ENCODE data around the gene TMC5.

TMC5 gene

GRCh38 chr16:19431636-19432340, 14.1 kb downstream of the TMC5 start:
- Histone ChIP-seq H3K27ac (ENCODE audit: low read length) (no peak overlapping the region), H3K4me1 (ENCODE audit: control insufficient read depth, insufficient read depth, low read length) (no peaks in the 10 kb centered on the region)
- WGBS (ENCODE audit: insufficient coverage, insufficient read length), result no CpG with 5 or more reads among the region's 6 CpGs

GRCh38 chr16:19432429-19432828, 14.7 kb downstream of the TMC5 start:
- Histone ChIP-seq H3K4me3 (ENCODE audit: low read length) (no peak overlapping the region), H3K27me3 (ENCODE audit: control insufficient read depth, insufficient read depth, low read length) (no peaks in the 10 kb centered on the region), H3K9me3 (ENCODE audit: control insufficient read depth, insufficient read depth, low read length) (no peaks in the 10 kb centered on the region), H3K27ac (ENCODE audit: low read length) (no peak overlapping the region), H3K36me3 (ENCODE audit: control insufficient read depth, insufficient read depth, low read length) (no peaks in the 10 kb centered on the region), H3K4me1 (ENCODE audit: control insufficient read depth, insufficient read depth, low read length) (no peaks in the 10 kb centered on the region)
- DNase-seq (ENCODE audit: low read depth, low spot score), result no peak

More at GRCh38 chr16:19431636-19432340, 14.1 kb downstream of the TMC5 start:
- H3K9me3 ChIP-seq (ENCODE audit: control insufficient read depth, insufficient read depth, low read length), result no peaks in the 10 kb centered on the region
- no peak for DNase-seq (ENCODE audit: low read depth, low spot score)
- H3K36me3 ChIP-seq (ENCODE audit: control insufficient read depth, insufficient read depth, low read length), result no peaks in the 10 kb centered on the region
- H3K4me3 ChIP-seq (ENCODE audit: low read length), result no peak overlapping the region
- no peaks in the 10 kb centered on the region for H3K27me3 ChIP-seq (ENCODE audit: control insufficient read depth, insufficient read depth, low read length)

- no peaks in the 10 kb centered on the region for H3K9me3 ChIP-seq (ENCODE audit: control insufficient read depth, insufficient read depth, low read length)
- no peaks in the 10 kb centered on the region for H3K27me3 ChIP-seq (ENCODE audit: control insufficient read depth, insufficient read depth, low read length)
- no CpG with 5 or more reads among the region's 1 CpG for WGBS (ENCODE audit: insufficient coverage, insufficient read length)
- H3K4me3 ChIP-seq (ENCODE audit: low read length), result no peak overlapping the region
- DNase-seq (ENCODE audit: low read depth, low spot score), result no peak
- no peaks in the 10 kb centered on the region for H3K36me3 ChIP-seq (ENCODE audit: control insufficient read depth, insufficient read depth, low read length)
- no peak overlapping the region for H3K27ac ChIP-seq (ENCODE audit: low read length)
- H3K4me1 ChIP-seq (ENCODE audit: control insufficient read depth, insufficient read depth, low read length), result no peaks in the 10 kb centered on the region
Measured at GRCh38 chr16:19434584-19434983, 16.9 kb downstream of the TMC5 start.

- H3K36me3 ChIP-seq (ENCODE audit: control insufficient read depth, insufficient read depth, low read length), result no peaks in the 10 kb centered on the region
- no peaks in the 10 kb centered on the region for H3K4me1 ChIP-seq (ENCODE audit: control insufficient read depth, insufficient read depth, low read length)
- no peak overlapping the region for H3K27ac ChIP-seq (ENCODE audit: low read length)
- no peak for DNase-seq (ENCODE audit: low read depth, low spot score)
- H3K9me3 ChIP-seq (ENCODE audit: control insufficient read depth, insufficient read depth, low read length), result no peaks in the 10 kb centered on the region
- H3K4me3 ChIP-seq (ENCODE audit: low read length), result no peak overlapping the region
- no CpG with 5 or more reads among the region's 1 CpG for WGBS (ENCODE audit: insufficient coverage, insufficient read length)
- no peaks in the 10 kb centered on the region for H3K27me3 ChIP-seq (ENCODE audit: control insufficient read depth, insufficient read depth, low read length)
Measured at GRCh38 chr16:19436540-19436939, 18.9 kb downstream of the TMC5 start.

- no peak for DNase-seq (ENCODE audit: low read depth, low spot score)
- Histone ChIP-seq H3K27ac (ENCODE audit: low read length) (no peak overlapping the region), H3K4me1 (ENCODE audit: control insufficient read depth, insufficient read depth, low read length) (no peaks in the 10 kb centered on the region), H3K9me3 (ENCODE audit: control insufficient read depth, insufficient read depth, low read length) (no peaks in the 10 kb centered on the region), H3K27me3 (ENCODE audit: control insufficient read depth, insufficient read depth, low read length) (no peaks in the 10 kb centered on the region), H3K4me3 (ENCODE audit: low read length) (no peak overlapping the region), H3K36me3 (ENCODE audit: control insufficient read depth, insufficient read depth, low read length) (no peaks in the 10 kb centered on the region)
- WGBS (ENCODE audit: insufficient coverage, insufficient read length), result no CpG with 5 or more reads among the region's 4 CpGs
Measured at GRCh38 chr16:19437280-19437679, 19.6 kb downstream of the TMC5 start.

GRCh38 chr16:19438739-19439138, 21.1 kb downstream of the TMC5 start:
- Histone ChIP-seq H3K9me3 (ENCODE audit: control insufficient read depth, insufficient read depth, low read length) (no peaks in the 10 kb centered on the region), H3K4me3 (ENCODE audit: low read length) (no peak overlapping the region), H3K4me1 (ENCODE audit: control insufficient read depth, insufficient read depth, low read length) (no peaks in the 10 kb centered on the region), H3K36me3 (ENCODE audit: control insufficient read depth, insufficient read depth, low read length) (no peaks in the 10 kb centered on the region), H3K27ac (ENCODE audit: low read length) (no peak overlapping the region), H3K27me3 (ENCODE audit: control insufficient read depth, insufficient read depth, low read length) (no peaks in the 10 kb centered on the region)
- WGBS (ENCODE audit: insufficient coverage, insufficient read length), result no CpG with 5 or more reads among the region's 1 CpG
- DNase-seq (ENCODE audit: low read depth, low spot score), result no peak

- Histone ChIP-seq H3K27me3 (ENCODE audit: control insufficient read depth, insufficient read depth, low read length) (no peaks in the 10 kb centered on the region), H3K4me1 (ENCODE audit: control insufficient read depth, insufficient read depth, low read length) (no peaks in the 10 kb centered on the region), H3K27ac (ENCODE audit: low read length) (no peak overlapping the region), H3K9me3 (ENCODE audit: control insufficient read depth, insufficient read depth, low read length) (no peaks in the 10 kb centered on the region), H3K36me3 (ENCODE audit: control insufficient read depth, insufficient read depth, low read length) (no peaks in the 10 kb centered on the region), H3K4me3 (ENCODE audit: low read length) (no peak overlapping the region)
- no peak for DNase-seq (ENCODE audit: low read depth, low spot score)
- WGBS (ENCODE audit: insufficient coverage, insufficient read length), result no CpG with 5 or more reads among the region's 4 CpGs
Measured at GRCh38 chr16:19439483-19439882, 21.8 kb downstream of the TMC5 start.

GRCh38 chr16:19443659-19444058, 26.0 kb downstream of the TMC5 start:
- Histone ChIP-seq H3K27me3 (ENCODE audit: control insufficient read depth, insufficient read depth, low read length) (no peaks in the 10 kb centered on the region), H3K4me3 (ENCODE audit: low read length) (no peak overlapping the region), H3K36me3 (ENCODE audit: control insufficient read depth, insufficient read depth, low read length) (no peaks in the 10 kb centered on the region), H3K9me3 (ENCODE audit: control insufficient read depth, insufficient read depth, low read length) (no peaks in the 10 kb centered on the region), H3K27ac (ENCODE audit: low read length) (no peak overlapping the region), H3K4me1 (ENCODE audit: control insufficient read depth, insufficient read depth, low read length) (no peaks in the 10 kb centered on the region)
- no peak for DNase-seq (ENCODE audit: low read depth, low spot score)
- 100% methylated on average over 1 of the region's 1 CpG for WGBS (ENCODE audit: insufficient coverage, insufficient read length)

GRCh38 chr16:19446300-19446846, 28.7 kb downstream of the TMC5 start:
- H3K9me3 ChIP-seq (ENCODE audit: control insufficient read depth, insufficient read depth, low read length), result no peaks in the 10 kb centered on the region
- H3K27me3 ChIP-seq (ENCODE audit: control insufficient read depth, insufficient read depth, low read length), result no peaks in the 10 kb centered on the region
- no peak overlapping the region for H3K4me3 ChIP-seq (ENCODE audit: low read length)
- no peak for DNase-seq (ENCODE audit: low read depth, low spot score)
- no peaks in the 10 kb centered on the region for H3K4me1 ChIP-seq (ENCODE audit: control insufficient read depth, insufficient read depth, low read length)
- no peak overlapping the region for H3K27ac ChIP-seq (ENCODE audit: low read length)
- no peaks in the 10 kb centered on the region for H3K36me3 ChIP-seq (ENCODE audit: control insufficient read depth, insufficient read depth, low read length)
- WGBS (ENCODE audit: insufficient coverage, insufficient read length), result no CpG with 5 or more reads among the region's 4 CpGs

GRCh38 chr16:19446886-19447285, 29.2 kb downstream of the TMC5 start:
- Histone ChIP-seq H3K36me3 (ENCODE audit: control insufficient read depth, insufficient read depth, low read length) (no peaks in the 10 kb centered on the region), H3K4me1 (ENCODE audit: control insufficient read depth, insufficient read depth, low read length) (no peaks in the 10 kb centered on the region), H3K9me3 (ENCODE audit: control insufficient read depth, insufficient read depth, low read length) (no peaks in the 10 kb centered on the region), H3K27me3 (ENCODE audit: control insufficient read depth, insufficient read depth, low read length) (no peaks in the 10 kb centered on the region), H3K4me3 (ENCODE audit: low read length) (no peak overlapping the region), H3K27ac (ENCODE audit: low read length) (no peak overlapping the region)
- no peak for DNase-seq (ENCODE audit: low read depth, low spot score)
- WGBS (ENCODE audit: insufficient coverage, insufficient read length), result no CpG with 5 or more reads among the region's 5 CpGs

GRCh38 chr16:19450186-19450585, 32.5 kb downstream of the TMC5 start:
- no peaks in the 10 kb centered on the region for H3K27me3 ChIP-seq (ENCODE audit: control insufficient read depth, insufficient read depth, low read length)
- no peak overlapping the region for H3K27ac ChIP-seq (ENCODE audit: low read length)
- H3K4me1 ChIP-seq (ENCODE audit: control insufficient read depth, insufficient read depth, low read length), result no peaks in the 10 kb centered on the region
- WGBS (ENCODE audit: insufficient coverage, insufficient read length), result no CpG with 5 or more reads among the region's 3 CpGs
- no peaks in the 10 kb centered on the region for H3K9me3 ChIP-seq (ENCODE audit: control insufficient read depth, insufficient read depth, low read length)
- no peak overlapping the region for H3K4me3 ChIP-seq (ENCODE audit: low read length)
- no peaks in the 10 kb centered on the region for H3K36me3 ChIP-seq (ENCODE audit: control insufficient read depth, insufficient read depth, low read length)
- no peak for DNase-seq (ENCODE audit: low read depth, low spot score)

Measured in iPS DF 6.9 (cell line).